Measurements from ENCODE around the gene SMAD3.

DNA sequence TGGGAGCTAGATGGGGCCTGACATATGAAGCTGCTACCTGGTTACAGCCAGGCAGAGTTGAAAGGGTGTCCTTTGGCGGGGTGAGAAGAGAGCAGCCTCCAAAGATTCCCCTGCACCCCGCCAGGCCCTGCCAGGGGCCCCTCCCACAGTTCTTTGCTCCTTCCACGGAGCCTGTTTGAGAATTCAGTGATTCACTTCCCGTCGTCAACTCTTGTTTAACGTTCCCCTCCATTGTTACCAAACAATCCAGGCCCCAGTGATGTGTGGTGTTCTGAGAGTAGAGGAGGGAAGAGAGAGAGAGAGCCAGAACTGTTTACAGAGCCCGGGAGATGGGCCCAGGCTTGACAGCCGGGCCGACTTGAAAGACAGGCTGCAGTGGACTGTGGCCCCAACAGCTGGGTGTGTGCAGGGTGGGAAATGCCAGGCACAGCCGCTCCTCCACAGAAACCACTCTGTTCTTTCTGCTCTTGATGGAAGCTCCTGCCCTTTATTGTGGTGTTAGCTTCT is 81.5 kb downstream of the SMAD3 start:
- no peak for TF ChIP-seq POLR2A (IDR thresholded peaks at IDR 0.05)
- TF ChIP-seq, protein P1, sequence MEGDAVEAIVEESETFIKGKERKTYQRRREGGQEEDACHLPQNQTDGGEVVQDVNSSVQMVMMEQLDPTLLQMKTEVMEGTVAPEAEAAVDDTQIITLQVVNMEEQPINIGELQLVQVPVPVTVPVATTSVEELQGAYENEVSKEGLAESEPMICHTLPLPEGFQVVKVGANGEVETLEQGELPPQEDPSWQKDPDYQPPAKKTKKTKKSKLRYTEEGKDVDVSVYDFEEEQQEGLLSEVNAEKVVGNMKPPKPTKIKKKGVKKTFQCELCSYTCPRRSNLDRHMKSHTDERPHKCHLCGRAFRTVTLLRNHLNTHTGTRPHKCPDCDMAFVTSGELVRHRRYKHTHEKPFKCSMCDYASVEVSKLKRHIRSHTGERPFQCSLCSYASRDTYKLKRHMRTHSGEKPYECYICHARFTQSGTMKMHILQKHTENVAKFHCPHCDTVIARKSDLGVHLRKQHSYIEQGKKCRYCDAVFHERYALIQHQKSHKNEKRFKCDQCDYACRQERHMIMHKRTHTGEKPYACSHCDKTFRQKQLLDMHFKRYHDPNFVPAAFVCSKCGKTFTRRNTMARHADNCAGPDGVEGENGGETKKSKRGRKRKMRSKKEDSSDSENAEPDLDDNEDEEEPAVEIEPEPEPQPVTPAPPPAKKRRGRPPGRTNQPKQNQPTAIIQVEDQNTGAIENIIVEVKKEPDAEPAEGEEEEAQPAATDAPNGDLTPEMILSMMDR (IDR thresholded peaks at IDR 0.05): no peak

Data from body of pancreas (tissue), 4 donors.